ENCODE data around the gene GPR171. TPM values are rescaled to one million over a fixed set of nuclear protein-coding genes. Genes with fewer than 3 reads are reported as not detected.

GPR171 gene
- polyA plus RNA-seq, 1 donor from 2014 or later: not detected

GRCh38 chr3:151224268-151224866 is 21.4 kb upstream of the GPR171 start:
- Histone ChIP-seq H3K27me3 (ENCODE audit: insufficient read depth, low read depth, low read length) (no peaks in the 10 kb centered on the region), H3K9me3 (ENCODE audit: low read length) (no peaks in the 10 kb centered on the region), H4K20me1 (ENCODE audit: insufficient read depth) (peaks cover 4% of the 10 kb centered on the region), H3K9me2 (ENCODE audit: insufficient read depth, low read length) (no peaks in the 10 kb centered on the region), H3K27ac (ENCODE audit: low read length) (no peak overlapping the region), H3K79me2 (replicated peaks; ENCODE audit: insufficient read depth, low read length) (no peaks in the 10 kb centered on the region), H3F3A (ENCODE audit: insufficient read depth, low read length, poor library complexity, severe bottlenecking) (no peaks in the 10 kb centered on the region), H3K36me3 (ENCODE audit: insufficient read depth, low read length) (peaks cover 5% of the 10 kb centered on the region), H3K9ac (ENCODE audit: low read length) (no peak overlapping the region), H3K4me2 (ENCODE audit: low read length) (no peak overlapping the region), H2AFZ (ENCODE audit: low read depth, low read length) (no peak overlapping the region), H3K4me3 (ENCODE audit: low read length) (no peak overlapping the region)
- no peak for TF ChIP-seq REST (IDR thresholded peaks at IDR 0.05; ENCODE audit: borderline replicate concordance)
- TF ChIP-seq RAD21 (conservative IDR thresholded peaks at IDR 0.05): no peak
- TF ChIP-seq MXI1 (conservative IDR thresholded peaks at IDR 0.05; ENCODE audit: poor library complexity, severe bottlenecking): no peak

DNA sequence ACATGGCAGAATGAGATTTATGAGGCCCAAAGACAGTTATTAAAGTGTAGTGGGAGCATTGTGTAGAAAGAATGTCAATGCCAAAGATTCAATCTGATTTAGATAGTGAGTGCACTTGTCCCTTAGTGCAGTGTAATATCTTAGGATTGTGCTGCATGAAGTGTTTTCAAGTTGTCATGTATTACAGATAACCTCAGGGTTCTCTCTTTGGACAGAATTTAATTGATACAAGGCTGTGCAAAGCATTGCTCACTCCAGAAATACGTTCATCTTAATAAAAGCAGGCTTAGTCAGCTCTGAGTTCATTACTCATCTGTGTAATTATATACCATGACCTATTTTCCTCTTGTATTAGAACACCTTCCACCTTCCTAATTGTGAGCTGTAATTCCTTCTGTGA is 16.0 kb upstream of the GPR171 start:
- Histone ChIP-seq H3K4me3 (ENCODE audit: low read length) (no peak overlapping the region), H3K9ac (ENCODE audit: low read length) (no peak overlapping the region), H4K20me1 (ENCODE audit: insufficient read depth) (peaks cover 2% of the 10 kb centered on the region), H3F3A (ENCODE audit: insufficient read depth, low read length, poor library complexity, severe bottlenecking) (no peaks in the 10 kb centered on the region), H2AFZ (ENCODE audit: low read depth, low read length) (no peak overlapping the region), H3K9me2 (ENCODE audit: insufficient read depth, low read length) (no peaks in the 10 kb centered on the region), H3K9me3 (ENCODE audit: low read length) (no peaks in the 10 kb centered on the region), H3K27ac (ENCODE audit: low read length) (no peak overlapping the region), H3K4me2 (ENCODE audit: low read length) (no peak overlapping the region), H3K36me3 (ENCODE audit: insufficient read depth, low read length) (no peaks in the 10 kb centered on the region), H3K27me3 (ENCODE audit: insufficient read depth, low read depth, low read length) (no peaks in the 10 kb centered on the region), H3K79me2 (replicated peaks; ENCODE audit: insufficient read depth, low read length) (no peaks in the 10 kb centered on the region)
- no peak for TF ChIP-seq EZH2 (IDR thresholded peaks at IDR 0.05; ENCODE audit: borderline replicate concordance, insufficient read depth, low read length, poor library complexity, severe bottlenecking)
- TF ChIP-seq MXI1 (conservative IDR thresholded peaks at IDR 0.05; ENCODE audit: poor library complexity, severe bottlenecking): no peak

DNA sequence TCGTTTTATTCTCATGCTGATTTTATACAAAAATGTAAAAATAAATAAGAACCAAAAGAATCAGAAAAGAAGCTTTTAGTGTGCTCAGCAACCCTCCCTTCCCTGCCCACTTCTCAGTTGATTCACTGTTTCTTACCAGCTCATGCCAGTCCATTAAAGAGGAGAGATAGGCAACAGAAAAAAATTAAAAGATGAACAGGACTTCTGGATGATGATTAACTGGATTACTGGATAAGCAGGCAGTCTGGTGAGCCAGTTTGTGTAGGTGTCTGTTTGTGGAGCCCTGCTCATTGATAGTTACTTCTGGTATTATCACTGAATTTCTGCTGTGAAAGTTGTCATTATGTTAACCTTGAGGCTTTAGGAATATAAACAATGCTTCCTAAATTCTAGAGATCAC is 15.1 kb upstream of the GPR171 start:
- no peak overlapping the region for H2AFZ ChIP-seq (ENCODE audit: low read depth, low read length)
- TF ChIP-seq TAF1 (IDR thresholded peaks at IDR 0.05; ENCODE audit: low read depth) (no peak), EZH2 (IDR thresholded peaks at IDR 0.05; ENCODE audit: borderline replicate concordance, insufficient read depth, low read length, poor library complexity, severe bottlenecking) (no peak), SMC3 (conservative IDR thresholded peaks at IDR 0.05; ENCODE audit: poor library complexity) (no peak), POLR2AphosphoS5 (IDR thresholded peaks at IDR 0.05) (no peak), CTCF (IDR thresholded peaks at IDR 0.05; ENCODE audit: poor library complexity, severe bottlenecking) (no peak), EP300 (conservative IDR thresholded peaks at IDR 0.05; ENCODE audit: poor library complexity, severe bottlenecking) (no peak), MXI1 (conservative IDR thresholded peaks at IDR 0.05; ENCODE audit: poor library complexity, severe bottlenecking) (no peak), RAD21 (conservative IDR thresholded peaks at IDR 0.05) (no peak), REST (IDR thresholded peaks at IDR 0.05; ENCODE audit: borderline replicate concordance) (no peak)
- H3K4me2 ChIP-seq (ENCODE audit: low read length): no peak overlapping the region
- no peak overlapping the region for H3K27ac ChIP-seq (ENCODE audit: low read length)
- H3K9me2 ChIP-seq (ENCODE audit: insufficient read depth, low read length): no peaks in the 10 kb centered on the region
- H3K9me3 ChIP-seq (ENCODE audit: low read length): no peaks in the 10 kb centered on the region
- H4K20me1 ChIP-seq (ENCODE audit: insufficient read depth): no peaks in the 10 kb centered on the region
- no peaks in the 10 kb centered on the region for H3F3A ChIP-seq (ENCODE audit: insufficient read depth, low read length, poor library complexity, severe bottlenecking)
- no peak overlapping the region for H3K9ac ChIP-seq (ENCODE audit: low read length)
- no peaks in the 10 kb centered on the region for H3K36me3 ChIP-seq (ENCODE audit: insufficient read depth, low read length)
- no peaks in the 10 kb centered on the region for H3K27me3 ChIP-seq (ENCODE audit: insufficient read depth, low read depth, low read length)
- H3K79me2 ChIP-seq (replicated peaks; ENCODE audit: insufficient read depth, low read length): no peaks in the 10 kb centered on the region
- H3K4me3 ChIP-seq (ENCODE audit: low read length): no peak overlapping the region
